ENCODE measurements around the gene ZNF579. TPM values are rescaled to one million over a fixed set of nuclear protein-coding genes. Genes with fewer than 3 reads are reported as not detected.

Gene ZNF579
- total and polyA plus RNA-seq, 8 donors: 3.1 to 13.0 (median 9.9) TPM

DNA sequence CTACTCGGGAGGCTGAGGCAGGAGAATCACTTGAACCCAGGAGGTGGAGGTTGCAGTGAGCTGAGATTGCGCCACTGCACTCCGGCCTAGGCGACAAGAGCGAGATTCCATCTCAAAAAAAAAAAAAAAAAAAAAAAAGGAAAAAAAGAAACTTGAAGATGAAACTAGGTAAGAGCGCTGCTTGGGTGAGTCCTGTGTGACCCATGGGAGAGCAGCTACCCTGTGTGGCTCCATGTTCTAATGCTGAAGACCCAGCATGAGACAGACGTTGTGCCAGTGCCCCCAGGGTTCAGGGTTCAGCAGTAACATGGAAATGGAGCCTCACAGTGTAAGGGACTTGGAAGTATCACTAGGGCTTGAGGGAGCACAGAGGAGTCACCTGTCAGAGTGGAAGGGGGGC lies 37.8 kb upstream of the ZNF579 start:
- Histone ChIP-seq H3K36me3 (peaks cover 22 to 73% (median 68%) of the 10 kb centered on the region in 4 donors), H3K27me3 (no peaks in the 10 kb centered on the region), H3K4me1 (peaks cover 5 to 40% (median 12%) of the 10 kb centered on the region in 4 donors), H3K4me3 (no peak overlapping the region), H3K27ac (peak overlapping the region in 1 of 5 donors; percentile 19), H3K9me3 (no peaks in the 10 kb centered on the region)
- WGBS, 5 donors: 78 to 90% (median 87%) methylated on average over 6 to 7 of the region's 7 CpGs
- intact Hi-C loops (cut with DNase I; ENCODE audit: low total_unique reads): no loop called here
- no peak for DNase-seq
- TF ChIP-seq POLR2A (IDR thresholded peaks at IDR 0.05) (no peak), EP300 (IDR thresholded peaks at IDR 0.05) (no peak), POLR2AphosphoS5 (IDR thresholded peaks at IDR 0.05) (no peak)
- TF ChIP-seq, protein P1, sequence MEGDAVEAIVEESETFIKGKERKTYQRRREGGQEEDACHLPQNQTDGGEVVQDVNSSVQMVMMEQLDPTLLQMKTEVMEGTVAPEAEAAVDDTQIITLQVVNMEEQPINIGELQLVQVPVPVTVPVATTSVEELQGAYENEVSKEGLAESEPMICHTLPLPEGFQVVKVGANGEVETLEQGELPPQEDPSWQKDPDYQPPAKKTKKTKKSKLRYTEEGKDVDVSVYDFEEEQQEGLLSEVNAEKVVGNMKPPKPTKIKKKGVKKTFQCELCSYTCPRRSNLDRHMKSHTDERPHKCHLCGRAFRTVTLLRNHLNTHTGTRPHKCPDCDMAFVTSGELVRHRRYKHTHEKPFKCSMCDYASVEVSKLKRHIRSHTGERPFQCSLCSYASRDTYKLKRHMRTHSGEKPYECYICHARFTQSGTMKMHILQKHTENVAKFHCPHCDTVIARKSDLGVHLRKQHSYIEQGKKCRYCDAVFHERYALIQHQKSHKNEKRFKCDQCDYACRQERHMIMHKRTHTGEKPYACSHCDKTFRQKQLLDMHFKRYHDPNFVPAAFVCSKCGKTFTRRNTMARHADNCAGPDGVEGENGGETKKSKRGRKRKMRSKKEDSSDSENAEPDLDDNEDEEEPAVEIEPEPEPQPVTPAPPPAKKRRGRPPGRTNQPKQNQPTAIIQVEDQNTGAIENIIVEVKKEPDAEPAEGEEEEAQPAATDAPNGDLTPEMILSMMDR (IDR thresholded peaks at IDR 0.05): no peak

DNA sequence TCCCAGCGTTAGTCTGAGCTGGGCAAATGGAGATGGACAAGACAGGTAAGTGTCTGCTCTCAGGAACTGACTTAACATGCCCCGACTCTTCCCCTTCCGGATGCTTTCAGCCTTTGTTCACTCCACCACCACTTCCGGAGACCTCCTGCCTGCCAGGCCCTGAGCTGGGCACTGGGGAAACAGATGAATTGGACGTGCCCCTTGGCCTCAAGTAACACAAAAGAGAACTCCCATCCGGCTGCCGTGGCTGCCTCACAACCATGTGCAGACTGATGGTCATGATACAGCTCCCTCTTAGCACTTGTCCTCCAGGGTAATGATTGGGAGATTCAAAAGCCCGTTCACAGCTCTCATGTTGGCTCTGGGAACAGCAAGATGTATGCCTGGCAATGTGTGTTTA lies 36.8 kb upstream of the ZNF579 start:
- H3K9me3 ChIP-seq: no peaks in the 10 kb centered on the region
- no peak overlapping the region for H3K4me3 ChIP-seq
- intact Hi-C loops (cut with DNase I; ENCODE audit: low total_unique reads): no loop called here
- no peak for DNase-seq
- H3K27ac ChIP-seq: no peak overlapping the region
- peaks cover 22 to 75% (median 69%) of the 10 kb centered on the region in 4 donors for H3K36me3 ChIP-seq
- TF ChIP-seq POLR2AphosphoS5 (IDR thresholded peaks at IDR 0.05): no peak
- TF ChIP-seq, protein P1 (IDR thresholded peaks at IDR 0.05): no peak
- no peak for TF ChIP-seq POLR2A (IDR thresholded peaks at IDR 0.05)
- TF ChIP-seq EP300 (IDR thresholded peaks at IDR 0.05): no peak
- 82 to 94% (median 84%) methylated on average over 6 to 8 of the region's 8 CpGs for WGBS, 5 donors
- peaks cover 5 to 43% (median 8%) of the 10 kb centered on the region in 4 donors for H3K4me1 ChIP-seq
- no peaks in the 10 kb centered on the region for H3K27me3 ChIP-seq

DNA sequence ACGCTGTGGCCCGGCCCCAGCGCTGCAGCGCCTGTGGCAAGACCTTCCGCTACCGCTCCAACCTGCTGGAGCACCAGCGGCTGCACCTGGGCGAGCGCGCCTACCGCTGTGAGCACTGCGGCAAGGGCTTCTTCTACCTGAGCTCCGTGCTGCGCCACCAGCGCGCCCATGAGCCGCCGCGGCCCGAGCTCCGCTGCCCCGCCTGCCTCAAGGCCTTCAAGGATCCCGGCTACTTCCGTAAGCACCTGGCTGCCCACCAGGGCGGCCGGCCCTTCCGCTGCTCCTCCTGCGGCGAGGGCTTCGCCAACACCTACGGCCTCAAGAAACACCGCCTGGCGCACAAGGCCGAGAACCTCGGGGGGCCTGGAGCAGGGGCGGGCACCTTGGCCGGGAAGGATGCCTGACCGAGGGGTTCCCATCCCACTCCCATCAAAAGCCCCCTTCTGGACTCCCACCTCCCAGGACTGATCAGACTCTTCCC lies 35.8 kb upstream of the ZNF579 start:
- Histone ChIP-seq H3K27me3 (no peaks in the 10 kb centered on the region), H3K4me3 (no peak overlapping the region), H3K27ac (no peak overlapping the region), H3K9me3 (no peaks in the 10 kb centered on the region), H3K4me1 (peaks cover 7 to 43% (median 12%) of the 10 kb centered on the region in 4 donors), H3K36me3 (peaks cover 16 to 65% (median 60%) of the 10 kb centered on the region in 4 donors)
- no peak for DNase-seq
- intact Hi-C loops (cut with DNase I; ENCODE audit: low total_unique reads): no loop called here
- TF ChIP-seq, protein P1 (IDR thresholded peaks at IDR 0.05): no peak
- TF ChIP-seq POLR2A (IDR thresholded peaks at IDR 0.05) (no peak), EP300 (IDR thresholded peaks at IDR 0.05) (no peak), POLR2AphosphoS5 (IDR thresholded peaks at IDR 0.05) (no peak)
- 94 to 99% (median 97%) methylated on average over 22 to 38 of the region's 38 CpGs for WGBS, 5 donors

DNA sequence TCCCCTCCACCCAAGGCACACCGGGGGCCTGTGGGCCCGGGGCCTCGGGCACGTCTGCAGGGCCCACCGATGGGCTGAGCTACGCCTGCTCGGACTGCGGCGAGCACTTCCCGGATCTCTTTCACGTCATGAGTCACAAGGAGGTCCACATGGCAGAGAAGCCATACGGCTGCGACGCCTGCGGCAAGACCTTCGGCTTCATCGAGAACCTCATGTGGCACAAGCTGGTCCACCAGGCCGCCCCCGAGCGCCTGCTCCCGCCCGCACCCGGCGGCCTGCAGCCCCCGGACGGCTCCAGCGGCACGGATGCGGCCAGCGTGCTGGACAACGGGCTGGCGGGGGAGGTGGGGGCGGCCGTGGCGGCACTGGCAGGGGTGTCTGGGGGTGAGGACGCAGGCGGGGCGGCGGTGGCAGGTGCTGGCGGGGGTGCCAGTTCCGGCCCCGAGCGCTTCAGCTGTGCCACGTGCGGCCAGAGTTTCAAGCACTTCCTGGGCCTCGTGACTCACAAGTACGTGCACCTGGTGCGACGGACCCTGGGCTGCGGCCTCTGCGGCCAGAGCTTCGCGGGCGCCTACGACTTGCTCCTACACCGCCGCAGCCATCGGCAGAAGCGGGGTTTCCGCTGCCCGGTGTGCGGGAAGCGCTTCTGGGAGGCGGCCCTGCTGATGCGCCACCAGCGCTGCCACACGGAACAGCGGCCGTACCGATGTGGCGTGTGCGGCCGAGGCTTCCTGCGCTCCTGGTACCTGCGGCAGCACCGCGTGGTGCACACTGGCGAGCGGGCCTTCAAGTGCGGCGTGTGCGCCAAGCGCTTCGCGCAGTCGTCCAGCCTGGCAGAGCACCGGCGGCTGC lies 35.1 kb upstream of the ZNF579 start:
- Histone ChIP-seq H3K9me3 (no peaks in the 10 kb centered on the region), H3K27ac (no peak overlapping the region), H3K4me3 (no peak overlapping the region), H3K27me3 (no peaks in the 10 kb centered on the region), H3K36me3 (peaks cover 16 to 60% (median 56%) of the 10 kb centered on the region in 4 donors), H3K4me1 (peaks cover 8 to 43% (median 17%) of the 10 kb centered on the region in 4 donors)
- 95 to 98% (median 97%) methylated on average over 53 to 88 of the region's 88 CpGs for WGBS, 5 donors
- intact Hi-C loops (cut with DNase I; ENCODE audit: low total_unique reads): no loop called here
- no peak for DNase-seq
- TF ChIP-seq POLR2A (IDR thresholded peaks at IDR 0.05) (no peak), POLR2AphosphoS5 (IDR thresholded peaks at IDR 0.05) (no peak), EP300 (IDR thresholded peaks at IDR 0.05) (no peak)
- TF ChIP-seq, protein P1 (IDR thresholded peaks at IDR 0.05): no peak

Measured in stomach (tissue), 9 donors.